SJCRH30 (cell line): ENCODE results near the gene SLC66A2. TPM values are rescaled to one million over a fixed set of nuclear protein-coding genes. Genes with fewer than 3 reads are reported as not detected.
"Not testable (repeated sequence)": the region's sequence is repeated elsewhere in the genome, so short reads cannot be mapped to it uniquely, and the experiment has no call there.

Experiments used
- DNase-seq, 2 experiments: peaks; one replicate each; pipeline ENCODE4 v3.0.0-alpha.2; 2015 to 2020
- H3K27ac ChIP-seq: fragments of 250-450 bp; sonication (Bioruptor Pico); 2 replicates; pipeline ENCODE4 v1.5.1; 2020; ENCODE audit warnings: mild to moderate bottlenecking, moderate library complexity
- H3K27me3 ChIP-seq: fragments of 250-450 bp; sonication (Bioruptor Pico); 2 replicates; pipeline ENCODE4 v1.5.1; 2020; ENCODE audit warnings: mild to moderate bottlenecking, moderate library complexity
- H3K36me3 ChIP-seq: fragments of 250-450 bp; sonication (Bioruptor Pico); 2 replicates; pipeline ENCODE4 v1.5.1; 2020; ENCODE audit warnings: mild to moderate bottlenecking, moderate library complexity
- H3K4me1 ChIP-seq: fragments of 250-450 bp; sonication (Bioruptor Pico); 2 replicates; pipeline ENCODE4 v1.5.1; 2020; ENCODE audit warnings: mild to moderate bottlenecking, moderate library complexity
- H3K4me3 ChIP-seq: fragments of 250-450 bp; sonication (Bioruptor Pico); 2 replicates; pipeline ENCODE4 v1.5.1; 2020; ENCODE audit warnings: mild to moderate bottlenecking, moderate library complexity
- H3K9me3 ChIP-seq: fragments of 250-450 bp; sonication (Bioruptor Pico); replicated peaks from 2 replicates; pipeline ENCODE4 v1.5.1; 2020; ENCODE audit warnings: mild to moderate bottlenecking, moderate library complexity
- total RNA-seq: library from RNA; depleted of rRNA; stranded (reverse); fragments of >200 nt; shearing (Covaris generic); gene quantifications from 2 replicates; pipeline ENCODE4 v1.2.3, GENCODE V29; 2014; rRNA removed

The SLC66A2 gene
- total RNA-seq = 14.2 and 16.3 TPM in 2 replicates

- Histone ChIP-seq H3K4me1 (no peaks in the 10 kb centered on the region), H3K27ac (peak within 1 kb of the TSS; percentile 59; the same call in 1 of the 2 replicates), H3K36me3 (no peaks in the 10 kb centered on the region)
These were observed at the start of gene SLC66A2 for GRCh38 chr18:79951545-79952455. Gene SLC66A2, minus strand, starts transcription at chr18:79951653. Its CDS starts 727 bp downstream, at chr18:79950926.

GRCh38 chr18:80000877-80001276, 49.4 kb upstream of the SLC66A2 start:
- DNase-seq = no peak
- Histone ChIP-seq H3K27me3 (no peaks in the 10 kb centered on the region), H3K27ac (no peak overlapping the region), H3K4me3 (no peak overlapping the region), H3K36me3 (no peaks in the 10 kb centered on the region), H3K4me1 (no peaks in the 10 kb centered on the region), H3K9me3 (no peaks in the 10 kb centered on the region)

More at GRCh38 chr18:79951545-79952455, at the start of gene SLC66A2:
- H3K27me3 ChIP-seq = no peaks in the 10 kb centered on the region
- peak within 1 kb of the TSS; percentile 65 for H3K4me3 ChIP-seq
- peak; percentile 76 to 79 for DNase-seq
- no peaks in the 10 kb centered on the region for H3K9me3 ChIP-seq

- not testable (repeated sequence) for H3K4me1 ChIP-seq, DNase-seq, H3K27ac ChIP-seq, H3K36me3 ChIP-seq, H3K27me3 ChIP-seq, H3K4me3 ChIP-seq, H3K9me3 ChIP-seq
These were observed 48.2 kb upstream of the SLC66A2 start for GRCh38 chr18:79999701-80000100.

GRCh38 chr18:79991494-79991893, 40.0 kb upstream of the SLC66A2 start:
- H3K4me3 ChIP-seq = no peak overlapping the region
- H3K36me3 ChIP-seq = no peaks in the 10 kb centered on the region; the same call in 1 of the 2 replicates
- no peak for DNase-seq

GRCh38 chr18:79989195-79989497, 37.7 kb upstream of the SLC66A2 start:
- Histone ChIP-seq H3K4me1 (no peaks in the 10 kb centered on the region), H3K27ac (peak overlapping the region; percentile 90), H3K36me3 (no peaks in the 10 kb centered on the region; the same call in 1 of the 2 replicates), H3K27me3 (no peaks in the 10 kb centered on the region), H3K9me3 (no peaks in the 10 kb centered on the region), H3K4me3 (peak overlapping the region; percentile 79)
- DNase-seq = no peak

More at GRCh38 chr18:79991494-79991893, 40.0 kb upstream of the SLC66A2 start:
- no peak overlapping the region for H3K27ac ChIP-seq
- no peaks in the 10 kb centered on the region for H3K4me1 ChIP-seq
- H3K9me3 ChIP-seq = no peaks in the 10 kb centered on the region
- H3K27me3 ChIP-seq = no peaks in the 10 kb centered on the region

- Histone ChIP-seq H3K9me3 (no peaks in the 10 kb centered on the region), H3K36me3 (no peaks in the 10 kb centered on the region; the same call in 1 of the 2 replicates), H3K27ac (peak within 1 kb of the TSS; percentile 90), H3K27me3 (no peaks in the 10 kb centered on the region), H3K4me3 (peak within 1 kb of the TSS; percentile 79), H3K4me1 (no peaks in the 10 kb centered on the region)
- DNase-seq = peak; percentile 69 to 76
These were observed 37.2 kb upstream of the SLC66A2 start, which contains the start of gene TXNL4A for GRCh38 chr18:79988451-79989194. Gene TXNL4A, minus strand, starts transcription at chr18:79988563. Its CDS starts 171 bp downstream, at chr18:79988392.

- H3K4me3 ChIP-seq = peak overlapping the region; percentile 79
These were observed 36.6 kb upstream of the SLC66A2 start for GRCh38 chr18:79988071-79988450.

GRCh38 chr18:79987566-79987965, 36.1 kb upstream of the SLC66A2 start:
- H3K27me3 ChIP-seq = no peaks in the 10 kb centered on the region
- no peak for DNase-seq
- H3K27ac ChIP-seq = no peak overlapping the region
- no peaks in the 10 kb centered on the region for H3K4me1 ChIP-seq
- H3K4me3 ChIP-seq = peak overlapping the region; percentile 79
- no peaks in the 10 kb centered on the region for H3K9me3 ChIP-seq
- H3K36me3 ChIP-seq = no peaks in the 10 kb centered on the region; the same call in 1 of the 2 replicates

More at GRCh38 chr18:79988071-79988450, 36.6 kb upstream of the SLC66A2 start:
- no peaks in the 10 kb centered on the region; the same call in 1 of the 2 replicates for H3K36me3 ChIP-seq
- peak; percentile 53 to 57 for DNase-seq
- no peaks in the 10 kb centered on the region for H3K4me1 ChIP-seq
- no peak overlapping the region; the same call in 1 of the 2 replicates for H3K27ac ChIP-seq
- H3K9me3 ChIP-seq = no peaks in the 10 kb centered on the region
- H3K27me3 ChIP-seq = no peaks in the 10 kb centered on the region

GRCh38 chr18:79986726-79987125, 35.3 kb upstream of the SLC66A2 start:
- no peak for DNase-seq
- Histone ChIP-seq H3K4me1 (no peaks in the 10 kb centered on the region), H3K4me3 (peak overlapping the region; percentile 79), H3K27me3 (no peaks in the 10 kb centered on the region), H3K9me3 (no peaks in the 10 kb centered on the region), H3K27ac (no peak overlapping the region), H3K36me3 (no peaks in the 10 kb centered on the region; the same call in 1 of the 2 replicates)

- Histone ChIP-seq H3K9me3 (no peaks in the 10 kb centered on the region), H3K4me3 (no peak overlapping the region), H3K36me3 (no peaks in the 10 kb centered on the region; the same call in 1 of the 2 replicates), H3K27ac (no peak overlapping the region), H3K4me1 (no peaks in the 10 kb centered on the region), H3K27me3 (no peaks in the 10 kb centered on the region)
- no peak for DNase-seq
These were observed 33.7 kb upstream of the SLC66A2 start for GRCh38 chr18:79985172-79985571.

GRCh38 chr18:79983793-79984192, 32.3 kb upstream of the SLC66A2 start:
- Histone ChIP-seq H3K4me3 (no peak overlapping the region), H3K9me3 (no peaks in the 10 kb centered on the region), H3K4me1 (no peaks in the 10 kb centered on the region), H3K36me3 (no peaks in the 10 kb centered on the region; the same call in 1 of the 2 replicates), H3K27ac (no peak overlapping the region), H3K27me3 (no peaks in the 10 kb centered on the region)
- no peak for DNase-seq

GRCh38 chr18:79983253-79983652, 31.8 kb upstream of the SLC66A2 start:
- Histone ChIP-seq H3K27me3 (no peaks in the 10 kb centered on the region), H3K9me3 (no peaks in the 10 kb centered on the region), H3K4me1 (no peaks in the 10 kb centered on the region), H3K27ac (no peak overlapping the region), H3K36me3 (no peaks in the 10 kb centered on the region; the same call in 1 of the 2 replicates), H3K4me3 (no peak overlapping the region)
- no peak for DNase-seq

GRCh38 chr18:79982736-79983135, 31.3 kb upstream of the SLC66A2 start:
- H3K36me3 ChIP-seq = no peaks in the 10 kb centered on the region; the same call in 1 of the 2 replicates
- DNase-seq = no peak
- H3K4me3 ChIP-seq = no peak overlapping the region
- no peaks in the 10 kb centered on the region for H3K4me1 ChIP-seq
- H3K9me3 ChIP-seq = no peaks in the 10 kb centered on the region
- no peak overlapping the region for H3K27ac ChIP-seq
- no peaks in the 10 kb centered on the region for H3K27me3 ChIP-seq

GRCh38 chr18:79980585-79980984, 29.1 kb upstream of the SLC66A2 start:
- no peaks in the 10 kb centered on the region; the same call in 1 of the 2 replicates for H3K36me3 ChIP-seq

GRCh38 chr18:79979843-79980242, 28.4 kb upstream of the SLC66A2 start:
- no peak for DNase-seq
- no peak overlapping the region for H3K27ac ChIP-seq
- no peaks in the 10 kb centered on the region for H3K4me1 ChIP-seq
- no peaks in the 10 kb centered on the region for H3K27me3 ChIP-seq
- no peak overlapping the region for H3K4me3 ChIP-seq
- H3K36me3 ChIP-seq = no peaks in the 10 kb centered on the region; the same call in 1 of the 2 replicates
- no peaks in the 10 kb centered on the region for H3K9me3 ChIP-seq

More at GRCh38 chr18:79980585-79980984, 29.1 kb upstream of the SLC66A2 start:
- DNase-seq = no peak
- Histone ChIP-seq H3K4me1 (no peaks in the 10 kb centered on the region), H3K9me3 (no peaks in the 10 kb centered on the region), H3K27me3 (no peaks in the 10 kb centered on the region), H3K4me3 (no peak overlapping the region), H3K27ac (no peak overlapping the region)
